Activated T-cell treated with anti-CD3 and anti-CD28 coated beads for 1 hour (primary cell): ENCODE data around the gene FOXD4L6.
"Not testable (repeated sequence)": the region's sequence is repeated elsewhere in the genome, so short reads cannot be mapped to it uniquely, and the experiment has no call there.

Source experiments
- DNase-seq: peaks from one replicate; pipeline ENCODE4 v3.0.0-alpha.2; 2020; ENCODE audit warnings: low read depth

Gene FOXD4L6

GRCh38 chr9:41128581-41128980 is at the start of gene FOXD4L6:
FOXD4L6 (minus strand) TSS chr9:41128681; CDS start chr9:41128383, 298 bp downstream.
- not testable (repeated sequence) for DNase-seq

- DNase-seq, result not testable (repeated sequence)
Measured at GRCh38 chr9:41174994-41175393, 46.5 kb upstream of the FOXD4L6 start.

GRCh38 chr9:41150116-41150515 is 21.6 kb upstream of the FOXD4L6 start:
- not testable (repeated sequence) for DNase-seq

GRCh38 chr9:41141878-41142277 is 13.4 kb upstream of the FOXD4L6 start:
- not testable (repeated sequence) for DNase-seq

GRCh38 chr9:41126746-41127446 is 1.6 kb downstream of the FOXD4L6 start:
- DNase-seq, result not testable (repeated sequence)

- not testable (repeated sequence) for DNase-seq
Measured at GRCh38 chr9:41125936-41126335, 2.5 kb downstream of the FOXD4L6 start.

GRCh38 chr9:41125109-41125658 is 3.3 kb downstream of the FOXD4L6 start:
- not testable (repeated sequence) for DNase-seq

- DNase-seq, result not testable (repeated sequence)
Measured at GRCh38 chr9:41124250-41125108, 4.0 kb downstream of the FOXD4L6 start.

- DNase-seq, result not testable (repeated sequence)
Measured at GRCh38 chr9:41123812-41124211, 4.7 kb downstream of the FOXD4L6 start.

GRCh38 chr9:41123396-41123795 is 5.1 kb downstream of the FOXD4L6 start:
- not testable (repeated sequence) for DNase-seq

- DNase-seq, result not testable (repeated sequence)
Measured at GRCh38 chr9:41120696-41121095, 7.8 kb downstream of the FOXD4L6 start.

- DNase-seq, result not testable (repeated sequence)
Measured at GRCh38 chr9:41119719-41120118, 8.8 kb downstream of the FOXD4L6 start.

- not testable (repeated sequence) for DNase-seq
Measured at GRCh38 chr9:41119311-41119710, 9.2 kb downstream of the FOXD4L6 start.

- DNase-seq, result not testable (repeated sequence)
Measured at GRCh38 chr9:41113348-41113747, 15.1 kb downstream of the FOXD4L6 start.

- not testable (repeated sequence) for DNase-seq
Measured at GRCh38 chr9:41111414-41111813, 17.1 kb downstream of the FOXD4L6 start.

- DNase-seq, result not testable (repeated sequence)
Measured at GRCh38 chr9:41110913-41111312, 17.6 kb downstream of the FOXD4L6 start.

GRCh38 chr9:41109253-41109652 is 19.2 kb downstream of the FOXD4L6 start:
- not testable (repeated sequence) for DNase-seq

- DNase-seq, result not testable (repeated sequence)
Measured at GRCh38 chr9:41108816-41109215, 19.7 kb downstream of the FOXD4L6 start.

- not testable (repeated sequence) for DNase-seq
Measured at GRCh38 chr9:41106472-41107116, 21.9 kb downstream of the FOXD4L6 start.

GRCh38 chr9:41105557-41106253 is 22.8 kb downstream of the FOXD4L6 start:
- not testable (repeated sequence) for DNase-seq

GRCh38 chr9:41104542-41104941 is 23.9 kb downstream of the FOXD4L6 start:
- not testable (repeated sequence) for DNase-seq
